A549 (cell line): ENCODE data around the gene PKIG.

Experiments used
- CEBPB ChIP-seq, 2 experiments: fragments of >200 bp in 1 of 2; sonication (Bioruptor Twin) in 1 of 2; formaldehyde crosslinking in 1 of 2; IDR thresholded peaks; 2 replicates each; pipeline ENCODE4 v1.6.1; 2012 to 2016
- POLR2A ChIP-seq: IDR thresholded peaks from 2 replicates; pipeline ENCODE4 v1.6.1; 2012; ENCODE audit warnings: mild to moderate bottlenecking, low read length
- RFX5 ChIP-seq: fragments of 450-650 bp; IDR thresholded peaks from 2 replicates; pipeline ENCODE4 v1.7.1; 2014; ENCODE audit warnings: antibody characterized with exemption, mild to moderate bottlenecking, moderate library complexity
- ZFP36 ChIP-seq: fragments of 450-650 bp; IDR thresholded peaks from 2 replicates; pipeline ENCODE4 v1.6.1; 2014; ENCODE audit warnings: borderline replicate concordance; ENCODE audit not compliant: partially characterized antibody
- TF ChIP-seq, protein P1 (sequence below): fragments of 200-600 bp; sonication (generic); IDR thresholded peaks from 2 replicates; pipeline ENCODE4 v1.6.1; 2016; ENCODE audit warnings: antibody characterized with exemption, mild to moderate bottlenecking, moderate library complexity
- TF ChIP-seq, protein P2 (sequence below): fragments of >200 bp; sonication (Bioruptor Twin); formaldehyde crosslinking; IDR thresholded peaks from 3 replicates; pipeline ENCODE4 v1.5.1; 2016
- TF ChIP-seq, protein P3 (sequence below): IDR thresholded peaks from 2 replicates; pipeline ENCODE4 v1.6.1; 2012

DNA sequence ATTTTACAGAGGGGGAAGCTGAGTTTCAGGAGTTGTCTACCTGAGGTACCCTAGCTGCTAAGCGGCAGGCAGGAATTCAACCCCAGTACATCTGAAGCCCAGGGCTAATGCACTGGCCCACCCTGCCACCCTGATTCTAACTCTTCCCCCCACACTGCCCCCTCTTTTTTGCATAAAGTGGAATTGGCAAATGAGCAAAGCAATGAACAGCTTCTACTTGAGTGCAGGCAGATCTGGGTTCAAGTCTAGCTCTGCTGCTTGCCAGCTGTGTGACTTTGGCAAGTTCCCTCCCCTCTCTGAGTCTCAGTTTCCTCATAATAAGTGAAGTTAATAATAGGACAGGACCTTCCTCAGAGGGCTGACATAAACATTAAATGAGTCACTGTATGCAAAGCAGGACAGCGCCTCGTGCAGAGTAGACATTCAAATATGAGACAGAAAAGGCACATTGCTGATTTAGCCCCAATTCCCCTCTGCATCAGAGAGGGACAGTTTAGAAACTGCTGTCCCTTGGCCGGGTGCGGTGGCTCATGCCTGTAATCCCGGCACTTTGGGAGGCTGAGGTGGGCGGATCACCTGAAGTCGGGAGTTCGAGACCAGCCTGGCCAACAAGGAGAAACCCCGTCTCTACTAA is 64.4 kb downstream of the PKIG start:
- TF ChIP-seq ZFP36 (peak; percentile 40), POLR2A (no peak), RFX5 (no peak), CEBPB (IDR thresholded peaks at IDR 0.05) (no peak)
- TF ChIP-seq, protein P1, sequence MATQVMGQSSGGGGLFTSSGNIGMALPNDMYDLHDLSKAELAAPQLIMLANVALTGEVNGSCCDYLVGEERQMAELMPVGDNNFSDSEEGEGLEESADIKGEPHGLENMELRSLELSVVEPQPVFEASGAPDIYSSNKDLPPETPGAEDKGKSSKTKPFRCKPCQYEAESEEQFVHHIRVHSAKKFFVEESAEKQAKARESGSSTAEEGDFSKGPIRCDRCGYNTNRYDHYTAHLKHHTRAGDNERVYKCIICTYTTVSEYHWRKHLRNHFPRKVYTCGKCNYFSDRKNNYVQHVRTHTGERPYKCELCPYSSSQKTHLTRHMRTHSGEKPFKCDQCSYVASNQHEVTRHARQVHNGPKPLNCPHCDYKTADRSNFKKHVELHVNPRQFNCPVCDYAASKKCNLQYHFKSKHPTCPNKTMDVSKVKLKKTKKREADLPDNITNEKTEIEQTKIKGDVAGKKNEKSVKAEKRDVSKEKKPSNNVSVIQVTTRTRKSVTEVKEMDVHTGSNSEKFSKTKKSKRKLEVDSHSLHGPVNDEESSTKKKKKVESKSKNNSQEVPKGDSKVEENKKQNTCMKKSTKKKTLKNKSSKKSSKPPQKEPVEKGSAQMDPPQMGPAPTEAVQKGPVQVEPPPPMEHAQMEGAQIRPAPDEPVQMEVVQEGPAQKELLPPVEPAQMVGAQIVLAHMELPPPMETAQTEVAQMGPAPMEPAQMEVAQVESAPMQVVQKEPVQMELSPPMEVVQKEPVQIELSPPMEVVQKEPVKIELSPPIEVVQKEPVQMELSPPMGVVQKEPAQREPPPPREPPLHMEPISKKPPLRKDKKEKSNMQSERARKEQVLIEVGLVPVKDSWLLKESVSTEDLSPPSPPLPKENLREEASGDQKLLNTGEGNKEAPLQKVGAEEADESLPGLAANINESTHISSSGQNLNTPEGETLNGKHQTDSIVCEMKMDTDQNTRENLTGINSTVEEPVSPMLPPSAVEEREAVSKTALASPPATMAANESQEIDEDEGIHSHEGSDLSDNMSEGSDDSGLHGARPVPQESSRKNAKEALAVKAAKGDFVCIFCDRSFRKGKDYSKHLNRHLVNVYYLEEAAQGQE = no peak
- TF ChIP-seq, protein P2, sequence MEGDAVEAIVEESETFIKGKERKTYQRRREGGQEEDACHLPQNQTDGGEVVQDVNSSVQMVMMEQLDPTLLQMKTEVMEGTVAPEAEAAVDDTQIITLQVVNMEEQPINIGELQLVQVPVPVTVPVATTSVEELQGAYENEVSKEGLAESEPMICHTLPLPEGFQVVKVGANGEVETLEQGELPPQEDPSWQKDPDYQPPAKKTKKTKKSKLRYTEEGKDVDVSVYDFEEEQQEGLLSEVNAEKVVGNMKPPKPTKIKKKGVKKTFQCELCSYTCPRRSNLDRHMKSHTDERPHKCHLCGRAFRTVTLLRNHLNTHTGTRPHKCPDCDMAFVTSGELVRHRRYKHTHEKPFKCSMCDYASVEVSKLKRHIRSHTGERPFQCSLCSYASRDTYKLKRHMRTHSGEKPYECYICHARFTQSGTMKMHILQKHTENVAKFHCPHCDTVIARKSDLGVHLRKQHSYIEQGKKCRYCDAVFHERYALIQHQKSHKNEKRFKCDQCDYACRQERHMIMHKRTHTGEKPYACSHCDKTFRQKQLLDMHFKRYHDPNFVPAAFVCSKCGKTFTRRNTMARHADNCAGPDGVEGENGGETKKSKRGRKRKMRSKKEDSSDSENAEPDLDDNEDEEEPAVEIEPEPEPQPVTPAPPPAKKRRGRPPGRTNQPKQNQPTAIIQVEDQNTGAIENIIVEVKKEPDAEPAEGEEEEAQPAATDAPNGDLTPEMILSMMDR = no peak
- TF ChIP-seq, protein P3, sequence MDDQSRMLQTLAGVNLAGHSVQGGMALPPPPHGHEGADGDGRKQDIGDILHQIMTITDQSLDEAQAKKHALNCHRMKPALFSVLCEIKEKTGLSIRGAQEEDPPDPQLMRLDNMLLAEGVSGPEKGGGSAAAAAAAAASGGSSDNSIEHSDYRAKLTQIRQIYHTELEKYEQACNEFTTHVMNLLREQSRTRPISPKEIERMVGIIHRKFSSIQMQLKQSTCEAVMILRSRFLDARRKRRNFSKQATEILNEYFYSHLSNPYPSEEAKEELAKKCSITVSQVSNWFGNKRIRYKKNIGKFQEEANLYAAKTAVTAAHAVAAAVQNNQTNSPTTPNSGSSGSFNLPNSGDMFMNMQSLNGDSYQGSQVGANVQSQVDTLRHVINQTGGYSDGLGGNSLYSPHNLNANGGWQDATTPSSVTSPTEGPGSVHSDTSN = no peak
